ENCODE measurements around the gene PHOX2B. TPM values are rescaled to one million over a fixed set of nuclear protein-coding genes. Genes with fewer than 3 reads are reported as not detected.

Gene PHOX2B
- total RNA-seq, 1 donor, result not detected

GRCh38 chr4:41749631-41750039, 1.1 kb upstream of the PHOX2B start:
- H3K4me3 ChIP-seq (ENCODE audit: low read depth, low read length), result no peak overlapping the region
- no peak for DNase-seq (ENCODE audit: low read depth)
- TF ChIP-seq, protein P1, sequence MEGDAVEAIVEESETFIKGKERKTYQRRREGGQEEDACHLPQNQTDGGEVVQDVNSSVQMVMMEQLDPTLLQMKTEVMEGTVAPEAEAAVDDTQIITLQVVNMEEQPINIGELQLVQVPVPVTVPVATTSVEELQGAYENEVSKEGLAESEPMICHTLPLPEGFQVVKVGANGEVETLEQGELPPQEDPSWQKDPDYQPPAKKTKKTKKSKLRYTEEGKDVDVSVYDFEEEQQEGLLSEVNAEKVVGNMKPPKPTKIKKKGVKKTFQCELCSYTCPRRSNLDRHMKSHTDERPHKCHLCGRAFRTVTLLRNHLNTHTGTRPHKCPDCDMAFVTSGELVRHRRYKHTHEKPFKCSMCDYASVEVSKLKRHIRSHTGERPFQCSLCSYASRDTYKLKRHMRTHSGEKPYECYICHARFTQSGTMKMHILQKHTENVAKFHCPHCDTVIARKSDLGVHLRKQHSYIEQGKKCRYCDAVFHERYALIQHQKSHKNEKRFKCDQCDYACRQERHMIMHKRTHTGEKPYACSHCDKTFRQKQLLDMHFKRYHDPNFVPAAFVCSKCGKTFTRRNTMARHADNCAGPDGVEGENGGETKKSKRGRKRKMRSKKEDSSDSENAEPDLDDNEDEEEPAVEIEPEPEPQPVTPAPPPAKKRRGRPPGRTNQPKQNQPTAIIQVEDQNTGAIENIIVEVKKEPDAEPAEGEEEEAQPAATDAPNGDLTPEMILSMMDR (IDR thresholded peaks at IDR 0.05; ENCODE audit: insufficient read depth, low read length), result no peak

DNA sequence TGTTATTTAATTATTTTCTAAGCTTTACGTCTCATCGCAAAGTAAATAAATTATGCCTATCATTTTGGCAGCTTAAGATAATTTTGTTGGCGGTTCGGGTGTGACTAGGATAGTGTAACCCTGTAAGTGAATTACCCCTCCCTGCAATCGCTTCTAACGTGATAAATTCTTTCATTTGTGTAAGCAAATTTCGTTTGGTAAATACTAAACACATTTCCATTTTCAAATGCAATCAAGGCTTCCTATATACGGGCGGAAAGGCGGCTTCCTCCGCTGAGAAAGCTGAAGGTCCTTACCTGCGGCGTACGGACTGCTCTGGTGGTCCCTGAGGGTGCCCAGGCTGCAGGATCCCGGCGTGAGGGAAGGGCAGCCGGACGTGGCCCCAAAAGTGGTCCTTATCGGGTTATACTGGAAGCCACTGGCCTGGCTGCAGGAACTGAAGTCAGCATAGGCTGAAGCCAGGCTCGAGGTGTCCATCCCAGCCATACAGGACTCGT, 403 bp downstream of the PHOX2B start:
- no peak overlapping the region for H3K4me3 ChIP-seq (ENCODE audit: low read depth, low read length)
- no peak for DNase-seq (ENCODE audit: low read depth)
- TF ChIP-seq, protein P1 (IDR thresholded peaks at IDR 0.05; ENCODE audit: insufficient read depth, low read length), result no peak

- H3K4me3 ChIP-seq (ENCODE audit: low read depth, low read length), result no peak overlapping the region
- TF ChIP-seq, protein P1 (IDR thresholded peaks at IDR 0.05; ENCODE audit: insufficient read depth, low read length), result no peak
- DNase-seq (ENCODE audit: low read depth), result no peak
Measured at GRCh38 chr4:41747230-41748055, 1.1 kb downstream of the PHOX2B start.

GRCh38 chr4:41746440-41747229, 1.9 kb downstream of the PHOX2B start:
- no peak for DNase-seq (ENCODE audit: low read depth)
- no peak overlapping the region for H3K4me3 ChIP-seq (ENCODE audit: low read depth, low read length)
- TF ChIP-seq, protein P1 (IDR thresholded peaks at IDR 0.05; ENCODE audit: insufficient read depth, low read length), result no peak

- DNase-seq (ENCODE audit: low read depth), result no peak
- no peak overlapping the region for H3K4me3 ChIP-seq (ENCODE audit: low read depth, low read length)
- TF ChIP-seq, protein P1 (IDR thresholded peaks at IDR 0.05; ENCODE audit: insufficient read depth, low read length), result no peak
Measured at GRCh38 chr4:41746025-41746439, 2.5 kb downstream of the PHOX2B start.

- H3K4me3 ChIP-seq (ENCODE audit: low read depth, low read length), result no peak overlapping the region
- no peak for DNase-seq (ENCODE audit: low read depth)
- TF ChIP-seq, protein P1 (IDR thresholded peaks at IDR 0.05; ENCODE audit: insufficient read depth, low read length), result no peak
Measured at GRCh38 chr4:41745292-41746024, 3.1 kb downstream of the PHOX2B start.

Measured in fibroblast of the aortic adventitia (primary cell).